HG03095 (cell line): Measurements from ENCODE around the gene ATF6.

ENCODE experiments used
- ATAC-seq: cut with Tn5 transposase; IDR thresholded peaks from one replicate; pipeline ENCODE4 v1.9.1; 2021; ENCODE audit warnings: moderate library complexity; ENCODE audit not compliant: unreplicated experiment

The ATF6 gene

DNA sequence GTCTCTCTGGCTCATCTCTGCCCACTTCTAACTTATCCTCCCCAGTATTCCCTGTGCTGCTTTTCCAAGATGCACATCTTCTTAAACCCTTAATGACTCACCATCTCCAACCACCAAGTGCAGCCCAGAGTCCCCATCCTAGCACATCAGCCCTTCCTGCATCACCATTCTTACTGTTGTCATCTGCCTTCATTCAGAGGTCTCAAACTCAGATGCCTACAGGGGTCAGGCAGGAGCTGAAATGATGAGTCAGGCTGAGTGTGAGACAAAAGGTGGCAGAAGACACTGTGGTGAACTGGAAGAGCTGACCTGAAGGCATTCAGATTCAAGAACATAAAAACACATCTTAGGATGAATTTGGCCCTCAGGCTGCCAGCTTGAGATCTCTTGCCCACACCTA, 223.0 kb downstream of the ATF6 start:
- ATAC-seq, result no peak

DNA sequence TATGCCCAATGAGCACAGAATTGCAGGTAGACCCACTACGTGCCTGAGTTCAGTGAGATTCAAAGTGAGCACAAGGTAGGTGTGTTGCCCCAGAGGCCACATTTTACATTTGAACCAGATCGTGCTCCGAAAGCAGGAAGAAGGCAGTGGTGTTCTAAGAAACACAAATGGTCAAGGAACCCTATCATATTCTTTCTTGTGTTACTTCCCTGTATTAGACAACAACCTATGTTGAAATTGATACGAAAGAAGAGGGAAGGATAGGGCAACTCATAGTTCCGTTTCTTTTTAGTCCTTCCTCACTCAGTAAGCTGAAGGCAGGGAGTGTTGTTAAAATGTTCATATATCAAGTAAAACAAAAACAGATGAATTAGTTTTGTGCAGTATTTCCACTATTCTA, 223.7 kb downstream of the ATF6 start:
- ATAC-seq, result no peak

DNA sequence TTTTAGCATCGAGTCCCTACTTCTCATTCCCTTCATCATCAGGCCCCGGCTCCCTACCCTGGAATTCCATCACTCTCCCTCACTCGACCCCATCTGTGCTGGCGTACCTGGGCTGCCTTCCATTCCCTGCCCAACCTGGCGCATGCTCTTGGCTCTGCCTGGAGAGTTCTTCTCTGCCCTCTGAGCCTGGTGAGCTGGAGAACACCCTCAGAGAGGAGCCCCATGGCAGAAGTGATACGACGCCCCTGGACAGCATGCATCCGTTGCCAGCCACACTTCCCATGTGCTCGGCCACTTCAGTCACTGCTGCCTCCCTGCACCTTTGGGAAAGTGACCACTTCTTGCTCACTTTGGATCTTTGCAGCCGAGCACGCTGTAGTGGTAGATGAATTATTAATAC, 227.5 kb downstream of the ATF6 start:
- no peak for ATAC-seq

DNA sequence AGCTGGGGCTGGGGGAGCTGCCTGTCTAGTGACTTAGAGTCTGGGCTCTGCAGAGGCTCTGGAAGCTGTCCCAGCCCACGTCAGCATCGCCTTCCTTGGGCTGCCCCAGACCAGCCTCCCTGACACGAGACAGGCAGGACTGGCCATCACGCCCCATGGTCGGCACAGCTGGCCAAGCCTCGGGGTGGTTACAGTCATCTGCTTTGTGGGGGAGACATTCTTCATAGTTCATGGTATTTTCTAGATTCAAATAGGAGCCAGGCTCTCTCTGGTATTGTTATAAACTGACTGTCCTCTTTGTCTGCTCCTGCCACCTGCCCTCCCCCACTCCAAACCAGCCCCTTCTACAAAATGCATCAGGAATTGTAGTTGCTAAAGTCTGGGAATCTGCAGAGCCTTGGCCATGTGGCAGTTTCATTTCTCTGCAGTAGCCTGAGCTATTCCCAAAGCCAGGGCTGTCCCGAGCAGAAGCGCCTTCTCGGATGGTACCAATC, 228.1 kb downstream of the ATF6 start:
- no peak for ATAC-seq

DNA sequence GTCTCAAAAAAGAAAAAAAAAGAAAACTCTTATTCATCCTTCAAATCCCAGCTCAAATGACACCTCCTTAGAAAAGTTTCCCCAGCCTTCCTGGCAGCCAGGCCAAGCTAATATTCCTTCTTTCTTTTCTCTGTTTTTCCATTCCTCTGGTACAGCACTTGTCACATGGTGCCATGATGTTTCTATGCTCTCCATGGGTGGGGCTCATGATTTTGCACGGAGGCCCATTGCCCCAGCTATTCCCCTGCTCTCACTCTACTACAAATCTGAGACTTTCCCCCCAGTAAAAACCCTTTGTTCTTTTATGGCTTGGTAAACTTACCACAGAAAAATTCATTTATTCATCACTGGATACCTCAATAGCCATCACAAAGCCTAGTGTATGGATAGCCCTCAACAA, 231.0 kb downstream of the ATF6 start:
- no peak for ATAC-seq

DNA sequence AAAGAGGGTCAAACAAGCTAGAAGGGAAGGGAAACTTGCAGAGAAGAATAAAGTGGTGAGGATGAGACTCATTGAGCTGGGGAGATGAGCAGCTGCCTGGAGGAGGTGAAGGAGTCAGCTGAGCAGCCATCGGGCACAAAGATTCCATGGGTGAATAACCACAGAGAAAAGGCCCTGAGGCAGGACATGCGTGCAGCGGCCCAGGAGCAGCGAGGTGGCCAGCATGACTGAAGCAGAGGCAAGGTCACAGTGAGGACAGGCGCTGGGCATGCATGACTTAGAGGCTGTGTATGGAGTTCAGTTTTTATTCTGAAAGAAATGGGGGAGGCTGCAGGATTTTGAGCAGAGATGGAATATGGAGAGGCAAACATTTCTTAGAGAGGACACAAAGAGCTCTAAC, 232.7 kb downstream of the ATF6 start:
- ATAC-seq, result no peak

DNA sequence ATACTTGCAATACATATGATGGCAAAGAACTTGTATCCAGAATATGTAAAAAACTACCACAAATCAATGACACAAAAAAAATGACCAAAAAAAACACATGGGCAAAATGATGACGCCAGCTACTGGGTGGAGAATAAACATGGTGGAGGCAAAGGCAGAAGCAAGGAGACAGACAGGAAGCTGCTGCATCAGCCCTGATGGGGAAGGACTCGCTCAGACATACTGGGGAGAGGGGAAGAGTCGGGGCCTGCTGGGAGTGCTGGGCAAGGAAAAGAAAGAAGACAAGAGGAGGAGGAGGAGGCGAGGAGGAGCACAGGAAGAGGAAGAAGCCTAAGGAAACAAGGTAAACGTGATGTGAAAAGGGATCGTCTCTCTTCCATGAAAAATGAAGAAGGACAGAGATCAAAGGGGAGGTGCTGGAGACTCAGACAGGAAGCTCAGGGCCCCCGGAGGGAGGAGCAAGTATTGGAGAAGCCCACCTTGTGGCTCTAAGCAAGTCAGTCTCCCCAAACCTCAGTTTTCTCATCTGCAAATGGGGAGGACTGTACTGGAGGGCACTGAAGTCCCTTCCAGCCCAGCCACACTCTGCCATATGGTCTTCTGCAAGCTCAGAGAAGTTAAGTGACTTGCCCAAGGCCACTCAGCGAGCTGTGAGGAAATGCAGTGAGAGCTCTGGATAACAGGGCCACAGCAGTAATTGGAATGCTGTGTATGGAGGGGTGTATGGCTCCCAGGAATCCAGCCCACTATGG, 233.4 kb downstream of the ATF6 start:
- ATAC-seq, result no peak

DNA sequence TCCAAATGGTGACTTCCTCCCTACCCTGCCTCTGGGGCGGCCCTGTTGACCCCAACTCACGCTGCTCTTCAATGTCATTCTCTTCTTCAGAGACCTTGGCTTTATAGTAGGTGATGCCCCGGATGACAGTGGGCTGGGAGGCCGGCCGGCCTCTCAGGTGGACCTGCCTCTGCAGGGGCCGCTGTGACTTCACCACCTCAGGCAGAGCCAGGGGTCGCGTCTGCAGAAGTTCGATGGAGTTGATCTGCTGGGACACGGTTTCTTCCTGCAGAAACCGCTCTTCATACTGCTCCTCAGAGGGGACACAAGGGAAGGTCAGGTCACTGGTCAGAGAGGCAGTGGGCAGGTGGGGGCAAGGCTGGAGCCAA, 233.9 kb downstream of the ATF6 start:
- no peak for ATAC-seq

DNA sequence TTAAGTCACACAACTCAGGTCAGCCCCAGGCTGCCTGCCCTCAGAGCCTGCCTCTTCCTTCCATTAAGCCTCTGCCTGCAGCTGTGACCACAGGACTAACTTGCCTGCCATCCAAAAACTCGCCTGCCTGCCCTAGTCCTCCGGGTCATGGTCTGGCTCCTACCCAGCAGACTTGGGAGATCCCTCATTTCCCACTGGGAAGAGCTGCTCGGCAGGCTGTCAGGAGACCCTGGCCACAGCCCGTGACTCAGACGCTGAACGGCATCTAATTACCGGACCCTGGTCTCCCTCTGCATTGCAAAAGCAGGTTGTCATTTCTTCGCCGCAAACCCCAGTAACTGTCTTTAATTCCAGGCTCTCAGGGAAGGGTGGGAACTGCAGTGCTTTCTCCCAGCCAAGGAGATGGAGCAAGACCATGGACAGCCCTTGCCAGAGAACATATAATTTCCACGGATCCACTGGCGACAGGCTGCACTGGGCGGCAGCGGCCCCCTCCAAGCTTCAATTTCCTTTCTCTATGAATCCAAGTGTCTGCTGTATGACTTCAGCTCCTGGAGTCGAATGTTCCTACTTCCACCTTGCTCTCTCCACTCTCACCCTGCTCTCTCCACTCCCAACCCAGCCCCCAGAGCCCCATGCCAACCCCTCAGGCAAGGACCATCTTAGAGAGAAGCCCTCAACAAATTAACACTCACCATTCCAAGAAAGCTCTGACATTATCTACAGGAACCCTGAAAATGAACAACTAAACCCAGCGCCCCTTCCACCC, 237.1 kb downstream of the ATF6 start:
- no peak for ATAC-seq

DNA sequence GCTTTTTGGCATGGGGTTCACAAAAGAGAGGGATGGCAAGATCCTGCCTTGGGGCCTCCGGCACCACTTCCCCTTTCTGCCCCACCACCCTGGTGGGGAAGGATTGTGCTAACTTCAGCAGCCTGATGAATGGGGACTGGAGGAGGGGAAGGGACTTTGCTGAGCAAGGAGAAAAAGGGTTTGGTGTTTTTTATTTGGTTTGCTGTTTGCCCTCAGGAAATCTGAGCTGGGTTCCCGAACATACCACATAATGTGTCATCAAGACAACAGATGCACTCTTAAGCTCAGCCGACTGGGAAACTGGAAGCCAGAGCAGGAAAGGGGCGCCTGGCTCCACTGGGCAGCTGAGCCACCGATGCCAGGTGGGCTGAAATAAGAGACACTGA, 237.7 kb downstream of the ATF6 start:
- ATAC-seq, result no peak

DNA sequence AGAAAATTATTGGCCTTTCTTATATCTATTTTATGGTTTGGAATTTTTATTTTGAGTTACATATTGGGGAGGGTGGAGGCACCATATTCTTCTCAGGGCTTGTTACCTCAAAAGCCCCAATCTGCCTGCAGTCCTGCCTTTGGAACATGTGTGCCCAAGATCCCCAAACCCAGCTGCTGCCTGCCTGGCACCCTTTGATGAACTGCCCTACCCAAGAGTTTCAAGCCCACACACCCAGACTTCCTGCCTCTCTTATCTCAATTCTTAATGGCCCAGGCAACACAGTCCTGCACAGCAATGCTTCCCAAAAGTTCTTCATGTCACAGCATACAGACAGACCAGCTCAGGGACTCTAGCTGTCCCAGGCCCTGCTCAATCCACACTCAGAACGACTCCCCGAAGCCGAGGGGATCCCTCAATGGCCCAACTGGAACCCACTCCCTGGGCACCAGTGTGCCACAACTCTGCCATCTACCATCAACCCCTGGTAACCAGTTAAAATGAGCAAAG, 238.4 kb downstream of the ATF6 start:
- no peak for ATAC-seq

DNA sequence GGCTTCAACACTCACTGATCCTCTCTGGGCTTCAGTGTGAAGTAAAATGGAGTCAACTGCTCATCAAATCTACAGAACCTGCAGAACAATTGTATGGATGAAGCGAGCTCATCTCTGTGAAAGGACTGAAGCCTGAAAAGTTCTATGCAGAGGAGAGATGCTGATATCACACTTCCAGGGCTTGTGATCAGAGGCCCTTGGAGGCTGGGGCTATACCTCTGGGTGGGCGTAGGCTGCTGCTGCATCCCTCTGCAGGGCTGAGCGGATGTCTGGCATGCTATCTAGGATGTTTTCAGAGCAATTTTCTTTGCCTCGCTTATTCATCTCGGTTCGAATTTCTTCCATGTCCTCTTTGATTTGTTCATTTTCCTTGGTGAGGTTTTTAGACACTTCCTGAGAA, 240.0 kb downstream of the ATF6 start:
- no peak for ATAC-seq

DNA sequence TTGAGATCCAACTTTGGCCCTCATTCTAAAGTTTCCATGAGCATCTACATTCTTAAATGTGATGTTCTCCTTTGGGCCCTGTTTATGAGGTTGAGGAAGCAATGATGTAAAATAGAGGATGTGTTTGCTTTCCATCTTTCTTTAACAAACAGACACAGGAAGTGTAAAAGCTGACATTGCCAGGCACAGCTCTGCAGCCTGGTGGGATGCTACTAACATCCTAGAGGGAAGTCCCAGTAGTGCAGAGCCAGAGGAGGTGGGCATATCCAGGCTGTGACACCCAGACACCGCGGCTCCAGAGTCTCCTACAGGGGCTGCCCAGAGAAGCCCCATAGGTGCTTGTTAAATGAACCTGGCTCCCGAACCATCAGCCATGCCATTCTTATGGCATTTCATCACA, 241.3 kb downstream of the ATF6 start:
- ATAC-seq, result no peak

DNA sequence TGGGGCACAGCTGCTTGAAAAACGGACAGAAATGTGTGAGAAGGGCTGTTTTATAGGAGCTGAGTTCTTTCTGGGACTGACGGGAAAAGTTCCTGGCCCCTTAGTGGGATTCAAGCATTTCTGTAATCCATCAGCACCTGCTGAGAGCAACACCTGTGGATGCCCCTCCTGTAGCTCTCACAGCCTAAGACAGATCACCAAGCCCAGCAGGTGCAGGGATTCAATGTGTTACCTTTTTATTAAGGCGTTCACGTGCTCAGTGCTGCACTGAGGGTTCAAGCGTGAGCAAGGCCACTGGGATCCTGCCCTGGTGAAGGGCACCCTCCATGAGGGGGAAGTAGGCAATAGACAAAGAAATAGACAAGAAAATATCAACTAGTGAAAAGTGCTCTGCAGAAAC, 242.7 kb downstream of the ATF6 start:
- ATAC-seq, result no peak

DNA sequence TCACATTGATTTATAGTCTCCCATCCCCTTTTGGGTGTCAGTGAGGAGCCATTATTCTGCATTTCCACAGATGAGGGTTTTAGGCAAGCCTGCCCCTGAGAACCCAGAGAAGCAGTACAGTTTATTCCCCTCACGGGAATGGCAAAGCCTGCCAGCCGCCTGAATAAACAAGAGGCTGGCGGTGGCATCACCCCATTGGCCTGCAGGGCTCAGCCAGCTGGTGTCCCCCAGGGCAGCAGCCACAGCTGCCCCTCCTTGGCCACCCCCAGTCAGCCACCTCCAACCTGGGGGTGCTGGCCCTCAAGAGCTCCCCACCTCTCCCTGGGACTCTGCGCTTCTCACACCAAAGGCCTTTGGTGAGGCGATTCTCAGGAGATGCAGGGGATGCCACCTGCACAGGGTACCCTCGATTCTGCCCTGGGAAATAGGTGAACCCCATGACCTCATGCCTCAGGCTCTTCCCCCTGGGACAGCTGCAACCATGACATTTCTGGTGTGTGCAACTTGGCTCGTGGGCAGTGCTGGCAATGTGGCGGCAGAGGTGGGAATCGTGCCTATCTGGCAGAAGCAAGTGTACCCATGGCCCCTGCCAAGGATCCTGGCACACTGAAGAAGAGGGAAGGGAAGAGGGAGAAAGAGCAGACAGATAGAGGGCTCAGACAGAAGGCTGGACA, 243.5 kb downstream of the ATF6 start:
- no peak for ATAC-seq

DNA sequence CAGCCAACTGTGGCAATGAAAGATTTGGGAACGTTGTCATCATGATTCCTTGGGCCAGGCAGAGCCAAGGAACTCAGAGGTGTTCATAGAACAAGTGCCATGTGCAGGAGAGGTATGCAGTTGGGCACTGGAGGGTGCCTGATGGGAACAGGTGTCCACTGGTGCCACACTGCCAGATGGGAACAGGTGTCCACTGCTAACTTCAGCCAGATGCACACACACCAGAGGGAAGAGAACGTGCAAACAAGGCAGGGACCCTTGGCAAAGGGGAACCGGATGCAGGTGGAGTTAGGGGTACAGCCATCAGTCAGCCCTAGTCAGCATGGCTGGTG, 244.0 kb downstream of the ATF6 start:
- no peak for ATAC-seq

DNA sequence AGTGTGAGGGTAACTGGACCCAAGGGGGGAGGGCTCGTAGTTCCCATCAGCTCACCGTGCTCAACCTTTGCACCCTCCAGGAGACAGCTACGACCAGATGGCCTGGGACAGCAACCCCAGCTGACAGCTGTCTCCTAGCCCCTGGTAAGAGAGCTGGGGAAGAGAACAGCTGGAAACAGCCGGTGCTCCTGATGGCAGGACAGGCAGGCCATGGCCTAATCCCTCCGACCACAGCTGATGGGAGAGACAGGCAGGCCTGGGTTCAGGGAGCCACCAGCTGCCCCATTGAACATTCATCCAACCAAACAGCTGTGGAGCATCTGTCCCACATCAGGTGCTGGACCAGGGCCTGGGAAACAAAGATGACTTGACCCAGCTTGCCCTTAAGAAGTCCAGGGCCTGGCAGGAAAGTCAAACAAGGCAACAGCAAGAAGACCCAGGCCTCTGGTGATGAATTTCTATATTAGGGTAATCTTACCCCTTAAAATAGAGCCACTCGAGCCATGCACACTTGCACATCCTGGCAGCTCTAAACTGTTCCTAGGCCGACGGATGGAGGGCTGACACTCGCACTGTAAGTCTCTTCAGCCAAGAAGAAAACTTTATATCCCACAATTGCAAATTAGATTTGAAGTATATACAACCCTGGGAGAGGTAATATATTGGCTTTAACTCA, 245.4 kb downstream of the ATF6 start:
- ATAC-seq, result no peak

DNA sequence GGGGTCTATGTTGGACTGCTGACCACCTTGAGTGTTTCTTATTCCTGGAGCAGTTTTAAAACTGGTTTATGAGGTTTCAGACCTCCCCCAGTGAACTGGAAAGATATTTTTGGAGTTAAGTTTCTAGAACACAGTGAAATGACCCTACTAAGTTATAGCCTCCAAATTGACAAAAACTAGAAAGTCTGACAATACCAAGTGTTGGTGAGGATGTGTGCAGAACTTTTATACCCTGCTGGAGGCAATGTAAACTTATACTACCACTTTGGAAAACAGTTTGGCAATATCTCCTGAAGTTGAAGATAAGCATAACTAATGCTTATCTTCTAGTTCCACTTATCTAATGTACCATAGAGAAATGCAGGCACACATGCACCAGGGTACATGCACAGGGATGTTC, 247.2 kb downstream of the ATF6 start:
- no peak for ATAC-seq
